Stimulated activated CD4-positive, alpha-beta T cell treated with anti-CD3 and anti-CD28 coated beads, Interleukin-2, amount 100 ng/mL, for 4 hours (primary cell): Measurements from ENCODE around the gene ASCL3.
"Not testable (repeated sequence)": the region's sequence is repeated elsewhere in the genome, so short reads cannot be mapped to it uniquely, and the experiment has no call there.

Experiments
- DNase-seq: peaks from one replicate; pipeline ENCODE4 v3.0.0-alpha.2; 2020; ENCODE audit warnings: low read depth

The ASCL3 gene

DNA sequence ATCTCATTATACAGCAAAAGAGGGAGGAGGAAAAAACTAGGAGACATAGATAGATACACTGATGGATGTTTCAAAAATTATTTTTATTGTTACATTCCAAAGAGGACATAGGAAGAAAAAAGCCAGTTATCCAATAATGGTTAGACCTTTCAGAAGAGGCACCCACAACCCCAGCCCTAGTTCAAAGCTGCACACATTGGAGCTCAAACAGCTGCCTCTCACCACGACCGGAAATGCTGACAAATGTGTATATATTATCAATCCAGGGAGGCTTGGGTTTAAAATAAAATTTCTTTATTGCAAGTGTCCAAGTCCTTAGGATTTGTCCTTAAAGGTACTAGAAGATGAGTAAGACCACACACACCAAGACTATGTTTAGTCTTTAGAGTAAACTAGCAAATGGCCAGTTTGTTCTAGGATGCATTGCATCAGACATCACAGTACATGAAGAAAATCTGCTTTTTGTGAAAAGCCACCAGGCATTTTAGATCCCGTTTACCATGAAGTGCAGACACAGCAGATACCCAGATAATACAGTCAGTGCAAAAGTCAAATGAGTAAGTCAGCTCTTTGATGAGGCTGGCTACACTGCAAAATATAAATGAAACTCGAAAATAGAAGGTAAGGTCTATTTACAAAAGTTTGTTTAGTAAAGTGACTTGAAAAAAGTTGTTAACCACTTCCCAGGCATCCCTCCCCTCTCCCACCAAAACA is 4.6 kb upstream of the ASCL3 start:
- DNase-seq: no peak

DNA sequence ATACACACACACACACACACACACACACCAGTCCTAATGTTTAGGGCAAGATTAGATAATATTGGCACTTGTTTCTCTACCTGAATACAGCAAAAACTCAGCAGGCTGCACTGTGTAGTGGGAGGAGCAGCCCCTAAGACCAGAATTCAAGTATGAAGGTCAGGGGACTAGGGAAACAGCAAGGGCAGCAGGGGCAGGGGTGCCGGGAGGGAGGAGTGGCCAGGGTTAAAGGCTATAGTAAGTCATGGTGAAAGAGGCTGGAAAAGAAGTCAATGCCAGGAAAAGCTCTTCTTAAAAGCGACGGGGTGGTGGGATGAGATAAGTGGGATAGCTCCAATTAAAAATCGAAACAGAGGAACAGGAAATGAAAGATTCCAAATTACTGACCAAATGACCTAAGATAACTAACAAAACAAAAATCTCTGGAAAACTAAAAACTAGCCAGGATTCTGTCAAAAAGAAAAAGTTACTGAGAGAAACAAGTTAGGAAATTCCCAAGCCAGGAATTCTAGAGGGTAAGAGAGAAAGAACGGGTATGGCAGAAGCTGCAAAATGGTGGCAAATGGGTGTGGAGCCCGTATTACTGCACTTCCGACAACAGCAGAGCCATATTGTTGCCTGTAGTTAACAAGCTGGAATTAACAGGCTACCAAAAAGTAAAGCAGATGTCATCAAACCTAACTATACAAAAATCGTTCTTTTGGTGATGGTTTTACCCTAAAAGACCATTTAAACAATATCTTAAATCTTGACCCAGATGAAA is 1.3 kb downstream of the ASCL3 start:
- no peak for DNase-seq

DNA sequence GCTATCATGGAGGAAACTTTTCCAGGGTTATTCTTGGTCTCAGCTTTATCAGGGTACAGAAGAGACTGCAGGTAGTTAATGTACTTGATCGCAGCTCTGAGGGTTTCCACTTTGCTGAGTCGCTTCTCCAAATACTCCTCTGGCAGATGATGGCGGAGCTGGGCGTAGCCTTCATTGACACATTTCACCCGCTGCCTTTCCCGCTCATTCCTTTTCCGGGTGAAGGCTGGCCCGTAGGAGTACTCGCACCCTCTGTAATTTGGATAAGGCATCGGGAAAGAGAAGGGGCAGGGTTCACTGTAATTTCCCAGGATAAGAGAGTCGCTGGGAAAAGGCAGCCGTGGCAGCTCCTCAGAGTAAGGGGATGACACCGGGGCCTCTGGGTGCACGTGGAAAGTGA is 5.2 kb downstream of the ASCL3 start:
- DNase-seq: no peak

DNA sequence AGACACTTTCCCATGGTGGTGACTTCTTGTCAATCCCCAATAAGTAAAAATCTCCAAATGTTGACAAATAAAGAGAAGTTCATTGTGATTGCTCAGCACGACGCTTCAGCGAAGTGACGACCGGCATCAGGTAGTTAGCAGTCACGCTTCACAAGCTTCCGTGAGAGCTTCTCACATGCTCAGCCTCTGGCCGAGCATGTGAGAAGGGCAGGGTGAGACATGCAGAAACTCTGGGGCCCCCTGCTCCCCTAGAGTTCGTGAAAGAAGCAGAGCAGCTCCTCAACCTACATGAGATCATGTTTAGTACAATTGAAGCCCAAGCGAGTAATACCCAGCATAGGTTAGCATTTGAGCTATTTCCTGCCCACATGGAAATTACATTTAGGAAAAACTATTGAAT is 5.7 kb downstream of the ASCL3 start:
- no peak for DNase-seq

DNA sequence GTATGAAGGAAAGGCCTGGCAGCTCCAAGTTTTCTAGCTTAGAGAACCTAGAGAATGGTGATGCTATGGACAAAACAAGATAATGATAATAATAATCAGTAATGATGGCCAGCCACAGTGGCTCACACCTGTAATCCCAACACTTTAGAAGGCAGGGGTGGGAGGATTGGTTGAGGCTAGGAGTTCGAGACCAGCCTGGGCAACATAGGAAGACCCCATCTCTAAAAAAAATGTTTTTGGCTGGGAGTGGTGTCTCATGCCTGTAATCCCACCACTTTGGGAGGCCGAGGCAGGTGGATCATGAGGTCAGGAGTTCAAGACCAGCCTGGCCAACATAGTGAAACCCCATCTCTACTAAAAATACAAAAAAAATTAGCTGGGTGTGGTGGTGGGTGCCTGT is 7.0 kb downstream of the ASCL3 start:
- not testable (repeated sequence) for DNase-seq

DNA sequence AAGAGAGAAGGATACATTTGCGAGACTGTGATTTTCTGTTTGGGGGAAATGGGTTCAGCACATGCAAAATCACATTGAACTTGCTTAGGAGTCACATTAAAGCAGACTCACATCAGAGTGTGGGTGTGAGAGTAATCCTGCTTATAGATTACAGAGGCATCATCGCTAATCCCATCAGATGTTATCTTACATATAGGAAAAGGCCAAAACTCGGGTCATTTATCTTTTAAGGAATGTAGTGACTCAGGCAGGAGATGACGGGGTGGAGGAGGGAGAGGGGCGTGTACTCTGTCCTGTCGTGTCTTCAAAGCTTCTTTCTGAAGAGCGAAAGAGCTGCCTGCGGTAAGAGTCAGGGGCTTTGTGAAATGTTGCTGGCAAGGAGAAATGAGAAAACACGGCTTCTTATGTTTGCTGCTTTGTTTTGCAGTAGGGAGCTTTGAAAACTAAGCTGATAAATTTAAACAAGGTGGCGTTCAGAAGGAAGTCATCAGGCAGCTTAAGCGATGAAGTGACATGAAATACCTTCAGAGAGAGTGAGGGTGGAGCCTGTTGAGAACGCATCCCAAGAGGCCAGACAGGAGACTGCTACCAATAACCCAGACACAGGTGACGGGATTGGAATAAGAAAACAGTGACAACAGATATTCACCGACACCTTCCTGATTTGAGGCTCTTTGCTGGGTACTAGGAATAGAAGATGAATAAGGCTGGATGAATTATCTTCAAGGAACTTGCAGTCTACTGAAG is 7.9 kb downstream of the ASCL3 start:
- DNase-seq: no peak

DNA sequence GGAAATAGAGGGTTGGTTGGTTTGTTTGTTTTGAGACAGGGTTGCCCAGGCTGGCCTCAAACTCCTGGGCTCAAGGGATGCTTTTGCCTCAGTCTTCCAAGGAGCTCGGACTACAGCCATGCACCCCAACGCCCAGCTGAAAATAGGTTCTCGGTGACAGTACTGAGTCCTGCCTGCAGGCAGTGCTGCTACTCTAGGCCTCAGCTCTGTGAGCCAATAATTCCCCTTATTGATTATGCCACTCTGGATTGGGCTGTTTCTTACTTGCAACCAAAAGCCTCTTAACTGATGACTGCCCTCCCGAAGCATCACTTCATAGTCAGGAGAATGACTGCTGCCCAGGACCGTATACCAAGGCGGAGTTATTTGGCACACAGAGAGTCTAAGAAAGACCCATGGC is 8.9 kb downstream of the ASCL3 start:
- DNase-seq: no peak

DNA sequence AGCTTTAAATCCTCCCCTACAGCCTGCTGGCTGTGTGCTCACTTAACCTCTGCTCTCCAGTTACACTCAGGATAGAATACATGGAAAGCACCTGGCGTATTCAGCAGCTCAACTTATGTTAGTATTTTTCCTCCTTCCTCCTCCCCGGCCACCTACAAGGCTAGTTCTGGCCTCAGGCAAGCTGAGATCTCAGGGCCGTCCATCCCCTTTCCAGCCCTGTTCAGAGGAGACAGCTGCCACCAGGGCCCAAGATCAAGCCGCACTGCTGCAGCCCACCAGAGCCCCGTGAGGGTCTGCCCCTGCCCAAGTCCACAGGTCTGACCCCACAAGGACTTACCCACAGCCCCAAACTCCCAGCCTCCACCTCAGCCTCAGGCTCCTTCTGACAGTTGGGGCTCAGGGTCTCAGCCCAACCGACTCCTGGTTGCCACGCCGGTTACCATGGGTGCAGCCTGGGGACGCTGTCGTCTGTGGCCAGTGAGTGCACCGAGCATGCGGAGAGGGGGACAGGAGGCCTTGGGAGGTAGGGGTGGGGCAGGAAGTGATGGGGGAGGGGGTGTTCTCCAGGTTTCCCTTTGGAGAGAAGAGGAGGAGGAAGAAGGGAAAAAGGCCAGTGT is 10.1 kb downstream of the ASCL3 start, which contains the start of gene C11orf16:
Gene C11orf16 (minus strand): TSS at position 384 of the 617 bp plus-strand sequence. CDS start 639 bp downstream, outside the sequence.
- no peak for DNase-seq

DNA sequence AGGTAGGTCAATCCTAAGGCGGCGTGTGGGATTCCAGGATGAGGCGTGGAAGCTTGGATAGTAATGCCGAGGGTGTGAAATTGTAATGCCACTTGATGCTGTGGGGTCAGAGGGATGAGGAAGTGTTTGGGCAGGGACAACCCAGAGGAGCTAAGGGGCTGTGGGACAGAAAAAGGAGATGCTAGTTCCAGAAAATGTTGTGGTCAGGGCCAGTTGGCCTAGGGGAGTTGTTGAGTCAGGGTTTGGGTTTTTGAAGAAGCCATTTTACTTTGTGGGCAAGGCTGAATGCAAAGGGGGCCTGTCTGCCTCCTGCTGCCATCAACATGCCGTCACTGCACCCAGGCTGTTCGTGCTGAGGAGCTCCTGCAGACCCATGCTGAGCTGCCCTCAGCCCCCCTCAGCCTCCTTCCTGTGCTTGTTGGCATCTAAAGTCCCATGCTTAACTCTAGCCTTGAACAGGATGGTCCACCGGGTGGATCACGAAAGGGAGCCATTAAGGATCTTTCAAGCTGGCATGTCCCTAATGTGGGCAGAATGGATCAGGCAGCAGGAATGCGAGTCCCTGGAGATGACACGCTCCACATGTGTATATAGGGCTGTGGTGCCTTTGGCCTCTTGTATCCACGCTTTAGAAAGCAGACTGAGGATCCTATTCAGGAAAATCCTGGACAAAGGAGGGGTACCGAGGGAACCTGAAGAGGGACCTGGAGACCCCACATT is 12.2 kb downstream of the ASCL3 start:
- no peak for DNase-seq

DNA sequence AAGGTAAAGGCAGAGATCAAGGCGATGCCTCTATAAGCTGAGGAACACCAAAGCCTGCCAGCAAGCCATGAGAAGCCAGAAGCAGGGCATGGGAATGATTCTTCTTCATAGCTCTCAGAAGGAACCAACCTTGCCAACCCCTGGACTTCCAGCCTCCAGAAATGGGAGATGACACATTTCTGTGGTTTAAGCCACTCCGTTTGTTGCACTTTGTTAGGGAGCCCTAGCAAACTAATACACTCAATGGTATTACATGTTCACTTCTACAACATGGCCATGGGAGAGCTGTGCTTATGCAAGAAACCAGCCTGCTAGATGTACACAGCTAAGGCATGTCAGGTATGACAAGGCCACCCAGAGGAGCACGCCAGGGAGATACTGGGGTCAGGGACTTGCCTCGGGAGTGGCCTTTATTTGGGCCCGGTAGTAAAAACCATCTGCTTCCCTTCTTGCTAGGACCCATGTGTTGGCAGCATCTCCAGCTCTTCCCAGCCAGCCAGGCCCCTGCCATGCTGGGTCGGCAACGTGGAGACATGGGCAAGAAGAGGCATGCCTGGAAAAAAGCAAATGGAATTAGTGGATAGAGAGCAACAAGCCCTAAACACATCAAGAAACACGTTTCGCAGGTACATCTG is 13.7 kb downstream of the ASCL3 start:
- no peak for DNase-seq

DNA sequence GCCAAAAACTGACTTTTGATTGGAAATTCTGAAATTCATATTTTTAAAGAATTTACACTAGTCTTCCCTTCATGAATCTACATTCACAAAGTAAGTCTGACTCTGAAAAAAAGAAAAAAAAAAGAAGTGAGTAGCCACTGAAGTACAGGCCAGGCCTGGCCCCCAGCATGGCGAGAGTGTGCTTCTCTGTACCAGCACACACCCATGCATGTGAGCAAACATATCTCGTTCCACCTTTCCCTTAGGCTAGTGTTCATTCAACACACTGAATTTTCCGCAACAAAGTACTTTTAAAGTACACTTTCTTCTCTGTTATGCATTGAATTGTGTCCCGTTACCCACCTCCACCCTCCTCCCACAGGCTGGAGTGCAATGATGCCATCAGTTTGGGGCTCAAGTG is 14.6 kb downstream of the ASCL3 start:
- DNase-seq: no peak

DNA sequence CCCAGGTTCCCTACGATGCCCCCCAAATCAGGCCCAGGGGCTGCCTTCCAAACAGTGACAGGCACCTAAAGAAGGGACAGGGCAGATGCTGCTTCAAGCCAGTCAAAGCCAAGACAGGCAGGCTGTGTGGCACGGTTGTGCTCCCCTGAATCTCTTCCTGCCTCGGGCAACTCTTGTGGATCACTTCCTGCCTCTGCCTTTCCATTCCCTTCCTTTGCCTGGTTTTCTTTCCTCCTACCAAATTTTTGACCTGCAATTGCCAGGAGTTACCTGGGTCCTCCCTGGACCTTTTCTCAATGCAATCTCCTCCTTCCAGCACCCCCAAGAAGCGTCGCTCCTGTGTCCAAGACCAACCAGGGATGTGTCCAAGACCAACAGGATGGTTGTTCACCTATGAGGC is 15.6 kb downstream of the ASCL3 start:
- DNase-seq: no peak

DNA sequence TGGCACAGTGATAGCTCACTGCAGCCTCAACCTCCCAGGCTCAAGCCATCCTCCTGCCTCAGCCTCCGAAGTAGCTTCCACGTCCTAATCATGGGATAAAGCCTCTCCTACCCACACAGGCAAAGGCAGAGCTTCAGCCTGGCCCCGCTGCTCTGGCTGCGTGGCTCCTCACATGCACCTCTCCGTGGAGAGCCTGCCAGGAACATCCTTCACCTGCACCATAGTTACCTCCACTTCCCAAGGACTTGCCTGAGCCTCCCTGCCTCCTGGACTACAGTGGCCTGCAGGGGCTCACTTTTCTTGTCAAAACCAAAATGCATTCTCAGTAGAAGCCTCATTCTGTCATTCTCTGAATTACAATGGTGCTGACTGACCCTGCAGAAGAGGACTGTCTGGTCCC is 16.6 kb downstream of the ASCL3 start:
- DNase-seq: no peak

DNA sequence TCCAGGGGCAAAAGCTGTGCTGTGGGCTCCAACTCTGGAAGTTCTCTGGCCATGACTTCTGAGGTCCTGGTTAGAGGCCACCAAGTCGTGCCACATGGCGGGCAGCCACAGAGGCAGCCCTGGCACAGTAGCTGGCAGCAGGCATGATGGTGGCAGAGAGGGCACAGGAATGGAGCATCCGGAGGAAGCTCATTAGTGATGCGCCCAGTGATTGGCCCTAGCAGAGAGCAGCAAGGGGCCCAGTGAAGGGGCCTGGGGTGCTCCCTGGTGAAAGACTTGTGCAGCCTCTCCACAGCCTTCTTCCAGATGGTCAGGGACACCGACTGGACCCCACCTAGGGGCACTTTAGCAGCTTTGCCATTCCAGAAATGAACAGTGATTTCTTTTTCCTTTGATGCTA is 17.1 kb downstream of the ASCL3 start:
- DNase-seq: no peak

DNA sequence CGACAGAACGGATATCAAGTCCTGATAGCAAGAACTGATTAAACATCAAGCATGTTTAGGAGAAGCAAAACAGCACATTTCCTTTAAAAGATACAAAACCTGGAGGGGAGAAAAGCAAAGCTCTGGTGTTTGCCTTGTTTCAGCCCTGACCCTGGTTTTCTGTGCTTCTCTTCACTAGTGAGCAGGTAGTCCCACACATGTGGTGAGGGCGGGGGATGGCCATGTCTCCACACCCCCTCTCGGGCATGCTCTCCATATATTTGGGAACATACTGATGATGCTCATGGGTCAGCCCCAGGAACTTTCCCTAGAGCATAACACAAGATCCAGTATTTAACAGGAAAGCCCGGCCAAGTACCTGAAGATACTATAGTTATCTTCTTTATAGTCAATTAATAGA is 20.1 kb downstream of the ASCL3 start:
- no peak for DNase-seq

DNA sequence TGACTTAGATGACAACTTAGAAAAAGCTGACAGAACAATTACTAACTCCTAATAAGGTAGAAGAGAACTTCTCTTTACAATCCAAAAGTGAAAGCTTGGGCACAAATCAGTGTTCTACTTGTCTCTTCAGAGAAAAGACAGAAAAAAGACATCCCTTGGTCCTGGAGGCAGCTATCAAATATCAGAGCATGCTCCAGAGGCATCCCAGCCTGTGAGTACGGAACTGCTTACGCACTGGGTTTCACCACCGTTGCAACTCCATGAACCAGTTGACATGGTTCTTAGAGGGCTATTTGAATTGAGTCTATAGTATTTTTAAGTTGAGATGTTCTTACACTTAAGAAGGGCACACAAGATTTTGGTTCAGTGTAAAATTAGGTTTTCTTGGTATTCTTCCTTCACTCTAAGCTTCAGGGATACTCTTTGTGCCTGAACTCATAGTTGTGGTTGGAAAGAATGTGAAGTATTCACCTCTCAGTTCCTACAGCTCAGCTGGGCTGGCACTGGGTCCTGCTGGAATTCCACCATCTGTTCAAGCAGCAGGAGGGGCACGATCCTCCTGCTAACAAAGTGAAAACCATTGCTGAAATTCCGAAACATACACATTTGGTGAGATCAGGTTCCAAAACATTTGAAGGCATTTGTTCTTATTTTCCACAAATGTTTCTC is 25.5 kb downstream of the ASCL3 start:
- no peak for DNase-seq

DNA sequence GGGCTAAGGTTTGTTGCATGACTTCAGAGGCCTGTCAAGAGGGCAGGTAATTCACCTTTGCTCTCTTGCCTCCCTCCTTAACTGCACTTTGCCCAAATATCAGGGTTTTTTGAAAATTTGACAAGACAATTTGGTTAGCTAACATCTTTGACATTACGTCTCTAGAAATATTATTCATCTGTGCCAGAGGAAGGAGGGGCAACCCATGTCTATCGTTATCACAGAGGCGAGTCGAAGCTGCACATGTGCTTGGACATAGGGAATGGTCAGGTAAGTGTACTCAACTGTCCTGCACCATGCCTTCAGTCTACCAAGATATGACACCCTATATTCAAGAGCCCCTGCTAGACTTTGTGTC is 28.2 kb downstream of the ASCL3 start:
- DNase-seq: no peak

DNA sequence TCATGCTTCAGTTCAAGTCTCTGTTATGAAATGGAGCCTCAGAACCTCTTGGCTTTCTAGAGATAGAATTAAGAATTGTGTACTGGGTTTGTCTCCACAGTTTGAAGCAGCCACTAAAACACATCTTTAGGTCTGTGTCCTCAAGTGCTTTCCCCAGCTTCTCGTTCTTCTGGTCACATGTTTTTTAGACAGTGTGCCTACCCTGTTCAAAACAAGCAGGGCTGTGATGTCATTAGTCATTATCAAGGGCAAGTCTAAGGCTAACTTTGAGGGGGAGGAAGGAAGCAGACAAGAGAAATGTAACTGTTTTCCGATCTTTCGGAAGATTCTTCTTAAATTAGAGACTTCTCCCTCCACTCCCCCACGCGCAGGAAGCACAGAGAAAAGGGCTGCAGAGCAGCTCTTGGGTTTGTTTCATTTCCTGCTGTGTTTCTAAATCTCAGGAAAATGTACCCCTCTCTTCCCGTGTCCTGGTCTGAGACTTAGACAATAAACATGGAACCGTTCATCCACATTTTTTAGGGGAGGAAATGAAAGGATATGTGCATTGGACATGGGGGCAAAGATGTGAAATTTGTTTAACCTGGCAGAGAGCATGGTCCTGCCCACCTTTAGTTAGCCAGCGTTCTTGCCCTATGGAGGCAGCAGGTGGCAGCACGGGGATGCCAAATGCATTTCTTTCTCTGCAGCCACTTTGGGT is 28.7 kb downstream of the ASCL3 start:
- no peak for DNase-seq

DNA sequence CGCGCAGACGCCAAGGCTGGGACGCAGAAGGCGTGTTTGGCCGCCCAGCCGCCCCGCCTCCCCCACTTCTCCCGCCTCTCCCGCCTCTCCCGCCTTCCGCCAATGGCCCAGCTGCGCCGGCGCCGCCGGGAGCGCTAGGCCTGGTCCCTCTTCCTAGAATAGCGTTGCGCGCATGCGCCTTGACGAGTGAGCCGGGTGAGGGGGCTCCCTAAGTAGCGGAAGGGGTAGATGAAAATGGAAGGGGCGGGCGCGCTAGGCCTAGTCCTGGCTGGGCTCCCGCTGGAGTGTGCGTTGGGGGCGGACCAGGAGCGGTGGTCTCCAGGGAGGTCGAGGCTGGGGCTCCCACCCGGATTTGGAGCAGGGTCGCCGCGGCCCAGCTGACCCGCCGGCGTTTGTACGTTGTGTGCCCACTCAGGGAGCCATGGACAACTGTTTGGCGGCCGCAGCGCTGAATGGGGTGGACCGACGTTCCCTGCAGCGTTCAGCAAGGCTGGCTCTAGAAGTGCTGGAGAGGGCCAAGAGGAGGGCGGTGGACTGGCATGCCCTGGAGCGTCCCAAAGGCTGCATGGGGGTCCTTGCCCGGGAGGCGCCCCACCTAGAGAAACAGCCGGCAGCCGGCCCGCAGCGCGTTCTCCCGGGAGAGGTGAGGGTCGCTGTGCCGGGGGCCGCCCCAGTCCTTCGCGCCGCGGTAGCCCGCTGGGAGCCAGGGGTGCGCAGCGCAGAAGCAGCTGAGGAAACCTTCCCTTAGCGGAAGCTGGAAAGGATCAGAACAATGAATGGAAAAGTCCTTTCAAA is 31.6 kb downstream of the ASCL3 start, which contains the start of gene AKIP1:
Gene AKIP1 (plus strand): TSS at position 161 of the 795 bp plus-strand sequence. CDS start 261 bp downstream, at position 422.
- peak; percentile 61 for DNase-seq
